HG02763 (cell line): ENCODE data around the gene PCGF3.

Source experiments
- ATAC-seq: cut with Tn5 transposase; IDR thresholded peaks from one replicate; pipeline ENCODE4 v1.9.1; 2021; ENCODE audit warnings: mild to moderate bottlenecking, moderate library complexity; ENCODE audit not compliant: unreplicated experiment

Gene PCGF3, protein sequence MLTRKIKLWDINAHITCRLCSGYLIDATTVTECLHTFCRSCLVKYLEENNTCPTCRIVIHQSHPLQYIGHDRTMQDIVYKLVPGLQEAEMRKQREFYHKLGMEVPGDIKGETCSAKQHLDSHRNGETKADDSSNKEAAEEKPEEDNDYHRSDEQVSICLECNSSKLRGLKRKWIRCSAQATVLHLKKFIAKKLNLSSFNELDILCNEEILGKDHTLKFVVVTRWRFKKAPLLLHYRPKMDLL

DNA sequence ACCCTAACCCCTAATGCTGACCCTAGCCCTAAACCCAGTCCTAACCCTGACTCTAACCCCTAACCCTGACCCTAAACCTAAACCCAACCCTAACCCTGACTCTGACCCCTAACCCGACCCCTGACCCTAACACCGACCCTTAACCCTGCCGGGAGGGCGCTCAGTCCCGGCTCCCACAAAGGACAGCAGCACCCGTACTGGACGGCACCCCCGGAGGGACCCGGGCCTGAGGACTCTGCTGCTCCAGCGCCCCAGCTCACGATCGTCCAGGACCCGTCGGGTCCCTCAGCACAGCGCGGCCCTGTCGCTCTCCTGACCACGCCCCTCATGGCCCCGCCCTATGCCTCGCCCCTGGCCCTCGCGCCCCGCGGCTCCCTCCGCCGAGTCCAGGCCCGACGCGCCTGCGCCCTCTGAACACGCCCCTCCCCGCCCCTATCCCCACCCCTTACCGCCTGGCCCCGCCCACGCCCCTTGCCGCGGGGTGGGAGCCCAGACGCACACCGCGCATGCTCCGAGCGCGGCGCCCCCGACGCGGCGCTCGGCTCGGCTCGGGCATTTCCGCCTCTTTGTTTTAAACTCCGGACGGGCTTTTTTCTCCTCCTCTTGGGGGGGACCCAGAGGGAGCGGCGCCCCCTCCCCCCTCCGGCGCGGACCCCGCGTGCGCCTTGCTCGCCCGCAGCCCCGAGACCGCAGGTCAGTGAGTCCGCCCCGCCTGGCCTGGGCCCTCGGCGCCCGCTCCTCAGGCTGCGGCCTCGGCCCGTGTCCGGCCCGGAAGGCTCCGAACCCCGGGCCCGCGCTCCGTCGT is at the start of gene PCGF3:
Gene PCGF3 (plus strand): TSS at position 555 of the 805 bp plus-strand sequence. CDS start 27,849 bp downstream, outside the sequence.
- ATAC-seq: peak; percentile 94

DNA sequence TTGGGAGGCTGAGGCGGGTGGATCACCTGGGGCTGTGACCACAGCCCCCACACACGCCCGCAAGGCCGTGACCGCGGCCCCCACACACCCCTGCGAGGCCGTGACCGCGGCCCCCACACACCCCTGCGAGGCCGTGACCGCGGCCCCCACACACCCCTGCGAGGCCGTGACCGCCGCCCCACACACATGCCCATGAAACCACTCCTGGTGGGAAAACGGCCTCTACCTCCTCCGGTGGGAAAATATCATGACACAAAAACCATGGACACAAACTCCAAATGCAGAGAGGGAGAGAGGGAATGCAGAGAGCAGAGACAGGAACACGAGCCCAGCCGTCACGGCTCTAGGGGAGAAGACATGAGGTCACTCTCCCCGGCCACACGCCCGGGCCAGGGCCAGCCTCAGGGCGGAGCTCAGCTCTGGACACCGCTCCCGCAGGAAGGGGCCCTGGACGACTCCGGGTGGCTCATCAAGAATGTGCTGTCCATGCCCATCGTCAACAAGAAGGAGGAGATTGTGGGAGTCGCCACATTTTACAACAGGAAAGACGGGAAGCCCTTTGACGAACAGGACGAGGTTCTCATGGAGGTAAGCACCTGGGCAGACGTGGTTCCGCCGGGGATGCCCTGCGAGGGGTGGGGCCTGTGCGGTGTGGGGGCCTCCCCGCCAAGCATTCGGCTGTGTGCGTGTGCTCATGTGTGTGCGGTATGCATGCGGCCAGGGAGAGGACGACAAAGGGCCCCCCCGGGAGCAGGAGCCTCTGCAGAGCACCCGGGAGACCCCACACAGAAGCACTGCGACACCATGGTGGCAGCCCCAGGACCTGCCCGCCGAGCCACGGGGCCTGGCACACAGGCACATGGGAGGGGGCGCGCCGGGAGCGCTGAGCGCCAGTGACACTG is 48.9 kb upstream of the PCGF3 start:
- ATAC-seq: no peak

DNA sequence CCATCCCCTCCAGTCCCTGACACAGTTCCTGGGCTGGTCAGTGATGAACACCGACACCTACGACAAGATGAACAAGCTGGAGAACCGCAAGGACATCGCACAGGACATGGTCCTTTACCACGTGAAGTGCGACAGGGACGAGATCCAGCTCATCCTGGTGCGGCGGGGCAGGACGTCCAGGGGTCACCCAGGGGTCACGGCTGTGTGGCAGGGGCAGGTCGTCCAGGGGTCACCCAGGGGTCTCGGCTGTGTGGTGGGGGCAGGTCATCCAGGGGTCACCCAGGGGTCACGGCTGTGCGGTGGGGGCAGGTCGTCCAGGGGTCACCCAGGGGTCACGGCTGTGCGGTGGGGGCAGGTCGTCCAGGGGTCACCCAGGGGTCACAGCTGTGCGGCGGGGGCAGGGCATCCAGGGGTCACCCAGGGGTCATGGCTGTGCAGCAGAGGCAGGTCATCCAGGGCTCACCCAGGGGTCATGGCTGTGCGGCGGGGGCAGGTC is 48.2 kb upstream of the PCGF3 start:
- no peak for ATAC-seq

DNA sequence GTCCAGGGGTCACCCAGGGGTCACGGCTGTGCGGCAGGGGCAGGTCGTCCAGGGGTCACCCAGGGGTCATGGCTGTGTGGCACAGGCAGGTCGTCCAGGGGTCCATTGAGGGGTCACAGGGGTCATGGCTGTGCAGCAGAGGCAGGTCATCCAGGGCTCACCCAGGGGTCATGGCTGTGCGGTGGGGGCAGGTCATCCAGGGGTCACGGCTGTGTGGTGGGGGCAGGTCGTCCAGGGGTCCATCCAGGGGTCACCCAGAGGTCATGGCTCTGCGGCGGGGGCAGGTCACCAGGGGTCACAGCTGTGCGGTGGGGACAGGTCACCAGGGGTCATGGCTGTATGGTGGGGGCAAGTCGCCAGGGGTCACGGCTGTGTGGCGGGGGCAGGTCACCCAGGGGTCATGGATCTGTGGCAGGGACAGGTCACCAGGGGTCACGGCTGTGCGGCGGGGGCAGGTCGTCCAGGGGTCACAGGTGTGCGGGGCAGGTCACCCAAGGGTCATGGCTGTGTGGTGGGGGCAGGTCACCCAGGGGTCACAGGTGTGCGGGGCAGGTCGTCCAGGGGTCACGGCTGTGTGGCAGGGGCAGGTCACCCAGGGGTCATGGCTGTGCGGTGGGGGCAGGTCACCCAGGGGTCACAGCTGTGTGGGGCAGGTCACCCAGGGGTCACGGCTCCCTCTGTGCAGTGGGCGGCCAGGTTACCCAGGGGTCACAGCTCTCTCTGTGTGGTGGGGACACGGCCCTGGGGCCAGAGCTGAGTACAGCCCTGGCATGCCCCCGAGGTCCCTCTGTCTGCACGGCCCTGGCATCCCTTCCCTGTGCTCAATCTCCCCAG is 47.6 kb upstream of the PCGF3 start:
- ATAC-seq: no peak

DNA sequence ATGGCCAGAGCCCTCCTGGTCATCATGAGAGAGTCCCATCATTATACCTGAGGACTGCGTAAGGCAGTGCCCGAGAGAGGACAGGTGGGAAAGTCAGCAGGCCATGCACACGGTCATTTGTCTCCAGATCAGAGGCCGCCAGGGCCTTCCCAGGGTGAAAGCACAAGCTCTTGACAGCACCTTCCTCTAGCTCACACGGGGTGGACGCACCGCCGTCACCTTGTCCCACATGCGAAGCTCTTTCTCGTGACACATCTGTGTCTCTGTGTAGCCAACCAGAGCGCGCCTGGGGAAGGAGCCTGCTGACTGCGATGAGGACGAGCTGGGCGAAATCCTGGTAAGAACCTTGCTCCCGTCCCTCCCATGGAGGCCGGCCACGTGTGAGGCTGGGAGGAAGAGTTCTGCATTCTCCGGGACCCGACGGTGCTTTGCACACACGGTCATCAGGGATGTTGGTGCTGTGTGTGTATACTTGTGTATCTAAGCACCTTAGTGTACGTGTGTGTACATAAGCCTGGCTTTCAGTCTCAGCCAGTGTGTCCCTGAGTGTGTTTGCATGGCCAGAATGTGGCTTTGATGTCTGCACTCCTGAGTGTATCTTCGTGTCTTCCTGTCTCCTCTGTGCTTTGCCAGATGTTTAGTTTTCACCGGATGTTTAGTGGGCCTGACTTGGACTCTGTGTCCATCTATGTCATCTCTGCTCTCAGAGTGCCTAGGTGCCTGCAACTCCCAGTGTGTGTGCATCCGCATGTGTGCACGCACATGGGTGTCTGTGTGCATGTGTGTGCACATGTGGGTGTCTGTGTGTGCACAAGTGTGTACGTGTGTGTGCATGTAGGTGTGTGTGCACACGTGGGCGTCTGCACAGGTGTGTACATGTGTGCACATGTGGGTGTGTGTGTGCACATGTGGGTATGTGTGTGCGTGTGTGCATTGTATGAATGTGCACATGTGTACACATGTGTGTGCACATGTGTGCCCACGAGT is 46.7 kb upstream of the PCGF3 start:
- no peak for ATAC-seq

DNA sequence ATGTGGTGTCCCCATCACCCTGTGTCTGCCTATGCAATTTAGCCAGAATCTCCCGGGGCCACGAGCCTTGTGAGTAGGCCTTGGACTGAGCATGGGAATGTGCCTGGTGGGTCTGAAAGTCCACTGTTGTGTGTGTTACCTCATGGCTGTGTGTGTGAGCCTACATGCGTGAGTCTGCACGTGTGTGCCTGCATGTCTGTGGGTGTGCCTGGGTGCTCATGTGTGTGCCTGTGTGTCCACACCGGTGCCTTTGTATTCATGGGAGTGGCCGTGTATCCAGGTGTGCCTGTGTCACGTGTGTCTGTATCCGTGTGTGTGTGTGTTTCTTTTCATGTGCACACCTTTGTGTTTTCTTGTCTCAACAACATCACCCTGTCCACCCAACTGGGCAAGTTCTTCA is 45.8 kb upstream of the PCGF3 start:
- no peak for ATAC-seq

DNA sequence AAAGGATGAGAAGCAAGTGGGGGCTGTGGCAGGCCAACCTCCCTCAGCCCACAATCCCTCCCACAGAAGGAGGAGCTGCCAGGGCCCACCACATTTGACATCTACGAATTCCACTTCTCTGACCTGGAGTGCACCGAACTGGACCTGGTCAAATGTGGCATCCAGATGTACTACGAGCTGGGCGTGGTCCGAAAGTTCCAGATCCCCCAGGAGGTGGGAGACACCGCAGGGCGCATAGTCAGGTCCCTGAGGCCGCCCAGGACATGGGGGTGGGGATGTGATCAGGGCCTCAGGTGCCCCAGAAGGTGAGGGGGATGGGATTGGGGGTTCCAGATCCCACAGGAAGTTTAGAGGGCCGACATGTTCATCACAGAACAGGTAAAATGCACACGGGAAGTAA is 45.2 kb upstream of the PCGF3 start:
- ATAC-seq: no peak

DNA sequence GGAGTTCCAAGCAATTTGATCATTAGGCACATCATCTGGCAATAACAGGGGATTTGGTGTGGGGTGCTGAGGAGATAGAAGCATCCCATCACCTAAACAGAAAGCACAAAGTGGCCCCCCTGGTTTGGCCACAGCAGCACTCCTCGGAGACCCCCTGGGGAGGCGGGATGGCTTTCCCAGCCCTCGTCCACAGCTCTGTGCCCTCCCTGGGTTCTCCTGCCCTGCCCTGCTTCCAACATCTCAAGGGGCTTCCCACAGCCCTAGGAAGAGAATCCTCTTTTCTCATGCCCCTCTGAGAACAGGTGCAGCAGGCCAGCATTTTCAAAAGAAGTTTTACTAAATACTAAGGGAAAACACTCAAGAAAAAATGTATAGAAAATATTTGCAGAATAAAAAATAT is 44.4 kb upstream of the PCGF3 start:
- ATAC-seq: no peak

DNA sequence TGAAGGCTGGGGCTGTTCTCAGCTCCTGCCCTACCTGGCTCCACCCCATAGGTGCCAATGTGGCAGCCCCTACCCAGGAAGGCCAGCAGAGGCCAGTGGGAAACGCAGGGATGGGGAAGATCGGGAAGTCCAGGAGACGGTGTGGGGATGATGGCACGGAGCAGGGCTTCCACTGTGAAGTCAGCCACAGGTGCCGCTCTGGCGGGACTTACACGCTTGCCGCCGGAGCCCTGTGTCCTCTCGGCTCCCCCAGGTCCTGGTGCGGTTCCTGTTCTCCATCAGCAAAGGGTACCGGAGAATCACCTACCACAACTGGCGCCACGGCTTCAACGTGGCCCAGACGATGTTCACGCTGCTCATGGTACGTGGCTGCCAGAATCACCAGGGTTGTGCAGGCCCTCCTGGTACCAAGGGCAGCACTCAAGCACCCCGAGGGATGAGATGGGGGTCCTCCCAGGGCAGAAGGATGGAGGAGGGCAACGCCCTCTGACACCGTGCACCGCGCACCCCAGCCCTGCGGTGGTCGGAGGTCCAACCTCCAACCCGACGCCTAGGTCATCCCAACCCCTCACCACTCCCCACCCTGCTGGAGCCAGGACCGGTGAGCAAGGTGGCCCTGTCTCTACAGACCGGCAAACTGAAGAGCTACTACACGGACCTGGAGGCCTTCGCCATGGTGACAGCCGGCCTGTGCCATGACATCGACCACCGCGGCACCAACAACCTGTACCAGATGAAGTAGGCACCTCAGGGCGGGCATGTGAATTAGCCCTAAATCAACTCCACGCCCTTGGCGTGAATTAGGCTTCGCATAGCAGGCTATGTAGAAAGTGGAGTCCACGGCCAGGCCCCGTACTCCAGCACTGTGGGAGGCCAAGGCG is 43.5 kb upstream of the PCGF3 start:
- ATAC-seq: no peak

DNA sequence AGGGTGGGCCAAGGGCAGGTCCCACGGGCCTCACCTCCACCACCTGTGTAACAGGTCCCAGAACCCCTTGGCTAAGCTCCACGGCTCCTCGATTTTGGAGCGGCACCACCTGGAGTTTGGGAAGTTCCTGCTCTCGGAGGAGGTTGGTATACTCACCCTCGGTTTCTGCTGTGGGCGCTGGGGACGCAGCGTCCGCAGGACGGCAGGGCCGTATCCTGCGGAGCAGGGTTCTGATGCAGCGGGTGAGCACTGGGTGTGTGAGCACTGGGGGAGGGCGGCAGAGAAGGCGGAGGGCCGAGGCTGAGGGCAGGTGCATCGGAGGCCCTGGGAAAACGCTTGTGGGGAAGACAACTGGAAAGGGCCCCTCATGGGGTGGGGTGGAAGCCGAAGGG is 42.6 kb upstream of the PCGF3 start:
- no peak for ATAC-seq

DNA sequence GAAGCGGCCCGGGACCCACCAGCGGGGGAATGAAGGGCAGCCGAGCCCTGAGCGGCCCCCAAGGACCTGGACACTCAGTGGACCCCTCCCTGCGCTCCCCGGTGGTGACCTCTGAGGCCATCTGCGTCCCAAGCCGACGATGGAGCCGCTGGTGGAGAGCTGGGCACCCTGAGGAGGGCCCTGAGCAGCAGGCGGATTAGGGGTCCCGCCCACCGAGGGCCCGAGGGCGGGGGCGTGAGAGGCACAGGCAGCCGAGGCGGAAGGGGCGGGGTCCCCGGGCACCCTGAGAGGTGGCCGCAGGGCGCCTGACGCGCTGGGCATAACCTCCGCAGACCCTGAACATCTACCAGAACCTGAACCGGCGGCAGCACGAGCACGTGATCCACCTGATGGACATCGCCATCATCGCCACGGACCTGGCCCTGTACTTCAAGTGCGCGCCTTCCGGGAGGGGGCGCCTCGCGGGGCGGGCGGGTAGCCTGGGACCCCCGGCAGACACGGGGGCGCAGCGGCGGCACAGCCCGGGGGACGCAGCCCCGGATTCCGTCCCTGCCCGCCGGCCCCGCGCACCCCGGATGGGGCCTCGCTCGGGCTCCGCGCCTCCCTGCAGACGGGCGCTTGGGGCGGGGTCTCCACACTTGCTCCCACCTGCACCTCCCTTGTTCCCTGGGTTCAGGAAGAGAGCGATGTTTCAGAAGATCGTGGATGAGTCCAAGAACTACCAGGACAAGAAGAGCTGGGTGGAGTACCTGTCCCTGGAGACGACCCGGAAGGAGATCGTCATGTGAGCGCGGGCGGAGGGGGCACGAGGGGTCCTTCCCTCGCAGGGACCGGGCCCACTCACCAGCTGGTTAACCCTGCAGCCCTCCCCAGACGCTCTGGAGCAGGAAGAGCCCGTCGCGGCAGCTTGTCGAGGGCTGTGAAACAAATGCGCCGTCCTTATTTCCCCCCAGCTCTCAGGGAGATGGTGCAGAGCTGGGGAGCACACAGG is 41.9 kb upstream of the PCGF3 start:
- peak; percentile 61 for ATAC-seq

DNA sequence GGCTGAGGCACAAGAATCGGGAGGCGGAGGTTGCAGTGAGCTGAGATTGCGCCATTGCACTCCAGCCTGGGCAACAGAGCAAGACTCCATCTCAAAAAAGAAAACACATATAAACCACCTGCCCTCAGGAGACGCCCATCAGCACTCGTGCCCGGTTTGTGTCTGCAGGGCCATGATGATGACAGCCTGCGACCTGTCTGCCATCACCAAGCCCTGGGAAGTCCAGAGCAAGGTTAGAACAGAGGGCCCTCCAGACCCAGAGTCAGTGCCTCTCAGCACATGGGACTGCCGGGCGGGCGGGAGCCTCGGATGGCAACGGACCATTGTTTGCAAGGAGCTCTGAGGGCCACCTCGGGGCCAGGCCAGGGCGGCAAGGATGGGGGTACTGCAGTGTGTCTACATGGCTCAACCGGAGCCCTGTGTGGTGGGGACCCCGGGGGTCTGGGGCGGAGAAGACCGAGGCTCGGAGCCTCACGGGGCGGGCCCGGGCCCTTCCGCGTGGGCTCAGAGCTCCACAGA is 40.9 kb upstream of the PCGF3 start:
- no peak for ATAC-seq

DNA sequence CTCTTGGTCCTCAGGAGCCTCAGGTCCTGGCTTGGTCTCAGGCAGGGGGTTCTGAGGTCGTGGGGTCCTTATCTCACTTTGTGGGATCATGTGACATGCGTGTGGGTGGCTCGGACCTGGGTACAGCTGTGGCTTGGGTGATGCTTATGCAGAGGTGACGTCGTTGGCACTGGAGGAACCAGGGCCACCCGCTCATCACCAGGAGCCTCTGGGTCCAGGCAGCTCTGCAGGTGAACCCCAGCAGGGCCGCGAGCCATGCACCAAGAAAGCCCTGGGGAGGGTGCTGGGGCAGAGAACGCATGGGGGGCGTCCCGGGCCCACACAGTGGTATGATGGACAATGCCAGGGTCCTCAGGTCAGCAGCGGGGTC is 40.3 kb upstream of the PCGF3 start:
- no peak for ATAC-seq

DNA sequence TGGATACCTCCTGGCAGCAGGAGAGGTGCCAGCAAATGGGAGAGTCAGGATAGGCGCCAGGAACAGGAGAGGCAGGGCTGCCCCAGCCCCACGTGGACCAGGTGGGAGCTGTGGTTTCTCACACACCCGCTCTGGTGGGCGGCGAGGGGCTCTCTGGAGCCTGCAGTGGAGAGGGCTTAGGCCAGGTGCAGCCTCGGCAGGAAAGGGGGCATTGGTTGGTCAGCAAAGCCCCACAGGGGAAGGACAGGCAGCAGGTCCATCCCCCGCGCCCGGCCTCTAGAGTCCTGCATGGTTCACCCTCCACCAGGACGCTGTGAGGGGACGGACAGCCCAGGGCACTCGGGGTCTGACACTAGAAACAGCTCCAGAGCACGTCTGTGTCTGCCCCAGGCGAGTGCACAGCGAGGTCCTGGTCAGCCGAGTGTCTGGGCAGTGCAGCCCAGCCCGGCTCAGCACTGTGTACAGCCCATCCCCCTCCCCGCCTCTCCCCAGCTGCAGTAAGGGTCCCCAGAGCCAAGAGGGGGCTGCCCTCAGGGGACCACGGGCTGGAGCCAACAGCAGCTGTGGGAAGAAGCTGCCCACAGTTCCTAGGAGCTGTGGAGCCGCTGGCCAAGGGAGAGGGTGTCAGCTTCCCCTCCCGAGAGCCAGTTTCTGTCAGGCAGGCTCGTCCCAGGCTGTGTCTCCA is 39.7 kb upstream of the PCGF3 start:
- ATAC-seq: no peak

DNA sequence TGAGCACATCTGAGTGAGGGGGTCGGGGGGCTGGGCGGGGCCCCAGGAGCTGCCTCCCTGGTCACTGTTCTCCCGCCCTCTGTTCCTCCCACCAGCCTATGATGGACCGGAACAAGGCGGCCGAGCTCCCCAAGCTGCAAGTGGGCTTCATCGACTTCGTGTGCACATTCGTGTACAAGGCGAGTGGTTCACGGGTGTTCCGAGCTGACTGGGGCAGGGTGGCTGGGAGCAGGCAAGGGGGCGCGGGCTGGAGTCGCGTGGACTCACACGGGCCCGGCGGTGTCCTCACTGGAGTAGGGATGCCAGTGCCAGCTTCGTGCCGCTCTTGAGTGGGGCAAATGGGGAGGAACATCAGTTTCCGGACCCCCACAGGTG is 39.2 kb upstream of the PCGF3 start:
- ATAC-seq: no peak

DNA sequence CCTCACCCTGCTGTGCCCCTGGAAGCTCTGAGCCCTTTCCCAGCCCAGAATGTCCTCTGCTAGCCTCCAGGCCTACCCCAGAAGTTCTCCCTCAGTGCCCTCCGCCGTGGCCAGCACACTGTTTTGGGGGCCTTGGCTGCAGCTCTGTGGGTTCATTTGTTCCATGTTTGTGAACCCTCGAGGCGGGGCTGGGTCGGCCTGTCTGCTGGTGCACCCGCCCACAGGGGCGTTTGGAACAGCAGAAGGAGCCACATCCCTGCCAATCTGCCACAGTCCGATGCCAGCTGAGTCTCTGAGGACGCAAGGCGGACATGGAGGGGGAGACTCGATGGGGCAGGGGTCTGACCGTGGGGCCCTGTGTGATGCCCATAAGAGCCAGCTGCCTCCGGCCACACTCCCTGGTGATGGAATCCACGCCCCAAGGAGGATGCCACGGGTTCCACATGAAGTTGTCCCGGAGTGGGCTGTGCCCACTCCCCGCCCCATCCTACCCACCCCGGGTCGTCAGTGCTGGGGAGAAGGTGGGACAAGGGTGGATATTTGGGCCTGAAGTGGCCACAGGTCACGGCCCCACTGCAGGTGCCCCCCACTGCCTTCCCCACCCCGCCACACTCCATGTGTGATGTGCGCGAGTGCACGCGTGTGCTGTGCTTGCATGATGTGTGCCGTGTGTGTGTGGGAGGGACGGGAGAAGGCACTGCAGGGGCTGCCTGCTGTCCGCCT is 38.6 kb upstream of the PCGF3 start:
- no peak for ATAC-seq
